Neural cell (in vitro differentiated cells): ENCODE results near the gene DNAH7. TPM values are rescaled to one million over a fixed set of nuclear protein-coding genes. Genes with fewer than 3 reads are reported as not detected.

ENCODE experiments used
- H2AFZ ChIP-seq: fragments of 200-600, 300-800 bp; sonication (generic), shearing (Covaris generic); 2 replicates; pipeline ENCODE4 v1.6.0; 2014; ENCODE audit warnings: low read depth, mild to moderate bottlenecking, antibody characterized with exemption, low read length, moderate library complexity
- H3F3A ChIP-seq: fragments of 200-600 bp; shearing (Covaris generic); 2 replicates; pipeline ENCODE4 v1.6.1; 2016; ENCODE audit warnings: mild to moderate bottlenecking, moderate library complexity, mixed read lengths, antibody characterized with exemption, low read length; ENCODE audit not compliant: insufficient read depth, poor library complexity, severe bottlenecking
- H3K27ac ChIP-seq: fragments of 200-600, 300-800 bp; sonication (generic), shearing (Covaris generic); 2 replicates; pipeline ENCODE4 v1.5.1; 2014; ENCODE audit warnings: mild to moderate bottlenecking, low read length, moderate library complexity
- H3K27me3 ChIP-seq: fragments of 300-800, 200-600 bp; sonication (generic), shearing (Covaris generic); 2 replicates; pipeline ENCODE4 v1.6.0; 2014; ENCODE audit warnings: mild to moderate bottlenecking, low read depth, low read length, moderate library complexity; ENCODE audit not compliant: insufficient read depth
- H3K36me3 ChIP-seq: fragments of 300-800, 200-600 bp; sonication (generic), shearing (Covaris generic); 2 replicates; pipeline ENCODE4 v1.5.1; 2014; ENCODE audit warnings: mild to moderate bottlenecking, antibody characterized with exemption, low read length, moderate library complexity; ENCODE audit not compliant: insufficient read depth
- H3K4me2 ChIP-seq: fragments of 300-800, 200-600 bp; sonication (generic), shearing (Covaris generic); 2 replicates; pipeline ENCODE4 v1.6.0; 2014; ENCODE audit warnings: mild to moderate bottlenecking, low read length
- H3K4me3 ChIP-seq: fragments of 300-800, 200-600 bp; sonication (generic), shearing (Covaris generic); 2 replicates; pipeline ENCODE4 v1.5.1; 2014; ENCODE audit warnings: mild to moderate bottlenecking, low read length, moderate library complexity
- H3K79me2 ChIP-seq: fragments of 200-600 bp; shearing (Covaris generic); replicated peaks from 2 replicates; pipeline ENCODE4 v1.6.0; 2014; ENCODE audit warnings: mild to moderate bottlenecking, low read length, moderate library complexity; ENCODE audit not compliant: insufficient read depth
- H3K9ac ChIP-seq: fragments of 300-800, 200-600 bp; sonication (generic), shearing (Covaris generic); 2 replicates; pipeline ENCODE4 v1.6.1; 2016; ENCODE audit warnings: mild to moderate bottlenecking, low read length, mixed read lengths
- H3K9me2 ChIP-seq: fragments of 200-600 bp; shearing (Covaris generic); 2 replicates; pipeline ENCODE4 v1.6.1; 2016; ENCODE audit warnings: mild to moderate bottlenecking, low read length, mixed read lengths; ENCODE audit not compliant: insufficient read depth
- H3K9me3 ChIP-seq: fragments of 200-600, 300-800 bp; sonication (generic), shearing (Covaris generic); 2 replicates; pipeline ENCODE4 v1.6.1; 2016; ENCODE audit warnings: mild to moderate bottlenecking, mixed run types, low read length, moderate library complexity, mixed read lengths
- H4K20me1 ChIP-seq: fragments of 200-600 bp; shearing (Covaris generic); 2 replicates; pipeline ENCODE4 v1.6.1; 2016; ENCODE audit warnings: mild to moderate bottlenecking, mixed run types; ENCODE audit not compliant: insufficient read depth
- EP300 ChIP-seq: fragments of 450-650 bp; conservative IDR thresholded peaks from 2 replicates; pipeline ENCODE4 v1.6.1; 2014; ENCODE audit warnings: antibody characterized with exemption, mild to moderate bottlenecking, moderate library complexity; ENCODE audit not compliant: poor library complexity, severe bottlenecking
- EZH2 ChIP-seq: fragments of 200-600, 300-800 bp; shearing (Covaris generic), sonication (generic); IDR thresholded peaks from 2 replicates; pipeline ENCODE4 v1.6.1; 2014; ENCODE audit warnings: antibody characterized with exemption, low read length, borderline replicate concordance, mild to moderate bottlenecking; ENCODE audit not compliant: insufficient read depth, poor library complexity, severe bottlenecking
- MXI1 ChIP-seq: fragments of 450-650 bp; conservative IDR thresholded peaks from 2 replicates; pipeline ENCODE4 v1.6.1; 2014; ENCODE audit warnings: antibody characterized with exemption, mild to moderate bottlenecking; ENCODE audit not compliant: poor library complexity, severe bottlenecking
- POLR2AphosphoS5 ChIP-seq: IDR thresholded peaks from 2 replicates; pipeline ENCODE4 v1.6.1; 2012
- RAD21 ChIP-seq: fragments of 450-650 bp; conservative IDR thresholded peaks from 2 replicates; pipeline ENCODE4 v1.6.1; 2014; ENCODE audit warnings: antibody characterized with exemption, mild to moderate bottlenecking, moderate library complexity
- SMC3 ChIP-seq: fragments of 450-650 bp; conservative IDR thresholded peaks from 2 replicates; pipeline ENCODE4 v1.6.1; 2014; ENCODE audit warnings: antibody characterized with exemption, mild to moderate bottlenecking, moderate library complexity; ENCODE audit not compliant: poor library complexity
- TAF1 ChIP-seq: IDR thresholded peaks from 2 replicates; pipeline ENCODE4 v1.6.1; 2012; ENCODE audit warnings: low read depth
- polyA plus RNA-seq: library from polyadenylated mRNA; depleted of rRNA; stranded (reverse); fragments of >200 nt; gene quantifications from 2 replicates; pipeline ENCODE4 v1.2.3, GENCODE V29; 2014
- TF ChIP-seq, protein P1 (sequence below): fragments of 450-650 bp; IDR thresholded peaks from 2 replicates; pipeline ENCODE4 v1.5.1; 2014; ENCODE audit warnings: antibody characterized with exemption, mild to moderate bottlenecking, moderate library complexity; ENCODE audit not compliant: poor library complexity, severe bottlenecking
- TF ChIP-seq, protein P2 (sequence below): IDR thresholded peaks from 2 replicates; pipeline ENCODE4 v1.6.1; 2012; ENCODE audit warnings: borderline replicate concordance

Gene DNAH7
- polyA plus RNA-seq, 1 donor from 2014 or later, result 0.67 TPM

DNA sequence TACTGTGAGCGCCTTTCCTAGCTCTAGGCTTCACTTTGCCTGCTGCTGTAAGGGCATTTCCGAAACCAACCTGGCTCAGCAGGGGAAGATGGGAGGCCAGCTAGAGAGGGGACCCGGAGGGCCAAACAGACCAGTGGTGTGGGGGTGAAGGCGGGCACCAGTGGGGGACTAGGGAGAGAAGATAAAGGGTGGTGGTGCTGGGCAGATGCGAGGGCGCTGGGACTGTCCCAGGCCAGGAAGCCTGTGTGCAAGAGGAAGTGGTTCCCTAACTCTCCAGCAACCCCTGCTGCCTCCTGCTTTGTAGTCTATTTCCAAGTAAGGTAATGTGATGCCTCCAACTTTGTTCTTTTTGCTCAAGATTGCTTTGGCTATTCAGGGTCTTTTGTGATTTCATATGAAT, 73.1 kb downstream of the DNAH7 start:
- TF ChIP-seq EZH2 (no peak), EP300 (no peak), TAF1 (no peak)
- TF ChIP-seq, protein P1, sequence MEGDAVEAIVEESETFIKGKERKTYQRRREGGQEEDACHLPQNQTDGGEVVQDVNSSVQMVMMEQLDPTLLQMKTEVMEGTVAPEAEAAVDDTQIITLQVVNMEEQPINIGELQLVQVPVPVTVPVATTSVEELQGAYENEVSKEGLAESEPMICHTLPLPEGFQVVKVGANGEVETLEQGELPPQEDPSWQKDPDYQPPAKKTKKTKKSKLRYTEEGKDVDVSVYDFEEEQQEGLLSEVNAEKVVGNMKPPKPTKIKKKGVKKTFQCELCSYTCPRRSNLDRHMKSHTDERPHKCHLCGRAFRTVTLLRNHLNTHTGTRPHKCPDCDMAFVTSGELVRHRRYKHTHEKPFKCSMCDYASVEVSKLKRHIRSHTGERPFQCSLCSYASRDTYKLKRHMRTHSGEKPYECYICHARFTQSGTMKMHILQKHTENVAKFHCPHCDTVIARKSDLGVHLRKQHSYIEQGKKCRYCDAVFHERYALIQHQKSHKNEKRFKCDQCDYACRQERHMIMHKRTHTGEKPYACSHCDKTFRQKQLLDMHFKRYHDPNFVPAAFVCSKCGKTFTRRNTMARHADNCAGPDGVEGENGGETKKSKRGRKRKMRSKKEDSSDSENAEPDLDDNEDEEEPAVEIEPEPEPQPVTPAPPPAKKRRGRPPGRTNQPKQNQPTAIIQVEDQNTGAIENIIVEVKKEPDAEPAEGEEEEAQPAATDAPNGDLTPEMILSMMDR, result no peak
- Histone ChIP-seq H3K27me3 (no peaks in the 10 kb centered on the region), H4K20me1 (no peaks in the 10 kb centered on the region), H3K9me3 (no peaks in the 10 kb centered on the region), H2AFZ (no peak overlapping the region), H3K9ac (no peak overlapping the region), H3K36me3 (no peaks in the 10 kb centered on the region), H3K4me2 (no peak overlapping the region), H3K9me2 (no peaks in the 10 kb centered on the region), H3K79me2 (no peaks in the 10 kb centered on the region), H3F3A (no peaks in the 10 kb centered on the region), H3K27ac (no peak overlapping the region), H3K4me3 (no peak overlapping the region)

DNA sequence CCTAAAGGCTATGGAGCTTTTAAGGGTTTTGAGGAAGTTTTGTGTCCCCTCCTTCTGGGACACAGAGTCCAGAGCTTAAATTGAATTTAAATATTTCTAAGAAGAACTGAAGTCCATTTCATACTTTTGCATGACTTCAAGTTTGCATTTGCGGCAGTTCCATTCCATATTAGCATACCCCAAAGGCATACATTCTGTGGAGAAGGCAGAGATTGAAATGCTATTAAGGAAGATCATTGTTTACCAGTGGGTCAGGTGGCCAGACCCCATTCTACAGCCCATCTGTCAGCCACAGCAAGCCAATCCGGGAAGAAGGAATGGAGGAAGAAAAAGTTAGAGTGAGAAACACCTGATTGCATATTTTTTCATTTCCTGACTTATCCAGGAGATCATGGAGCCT, 75.0 kb downstream of the DNAH7 start:
- Histone ChIP-seq H3K79me2 (no peaks in the 10 kb centered on the region), H3K27me3 (no peaks in the 10 kb centered on the region), H3K9ac (no peak overlapping the region), H3K9me3 (no peaks in the 10 kb centered on the region), H3K9me2 (no peaks in the 10 kb centered on the region), H3F3A (no peaks in the 10 kb centered on the region), H4K20me1 (no peaks in the 10 kb centered on the region), H3K27ac (no peak overlapping the region), H3K36me3 (no peaks in the 10 kb centered on the region), H3K4me2 (no peak overlapping the region), H3K4me3 (no peak overlapping the region), H2AFZ (no peak overlapping the region)
- TF ChIP-seq POLR2AphosphoS5 (no peak), TAF1 (no peak), SMC3 (no peak), EP300 (no peak), EZH2 (no peak), RAD21 (no peak), MXI1 (no peak)
- TF ChIP-seq, protein P1, result no peak
- TF ChIP-seq, protein P2, sequence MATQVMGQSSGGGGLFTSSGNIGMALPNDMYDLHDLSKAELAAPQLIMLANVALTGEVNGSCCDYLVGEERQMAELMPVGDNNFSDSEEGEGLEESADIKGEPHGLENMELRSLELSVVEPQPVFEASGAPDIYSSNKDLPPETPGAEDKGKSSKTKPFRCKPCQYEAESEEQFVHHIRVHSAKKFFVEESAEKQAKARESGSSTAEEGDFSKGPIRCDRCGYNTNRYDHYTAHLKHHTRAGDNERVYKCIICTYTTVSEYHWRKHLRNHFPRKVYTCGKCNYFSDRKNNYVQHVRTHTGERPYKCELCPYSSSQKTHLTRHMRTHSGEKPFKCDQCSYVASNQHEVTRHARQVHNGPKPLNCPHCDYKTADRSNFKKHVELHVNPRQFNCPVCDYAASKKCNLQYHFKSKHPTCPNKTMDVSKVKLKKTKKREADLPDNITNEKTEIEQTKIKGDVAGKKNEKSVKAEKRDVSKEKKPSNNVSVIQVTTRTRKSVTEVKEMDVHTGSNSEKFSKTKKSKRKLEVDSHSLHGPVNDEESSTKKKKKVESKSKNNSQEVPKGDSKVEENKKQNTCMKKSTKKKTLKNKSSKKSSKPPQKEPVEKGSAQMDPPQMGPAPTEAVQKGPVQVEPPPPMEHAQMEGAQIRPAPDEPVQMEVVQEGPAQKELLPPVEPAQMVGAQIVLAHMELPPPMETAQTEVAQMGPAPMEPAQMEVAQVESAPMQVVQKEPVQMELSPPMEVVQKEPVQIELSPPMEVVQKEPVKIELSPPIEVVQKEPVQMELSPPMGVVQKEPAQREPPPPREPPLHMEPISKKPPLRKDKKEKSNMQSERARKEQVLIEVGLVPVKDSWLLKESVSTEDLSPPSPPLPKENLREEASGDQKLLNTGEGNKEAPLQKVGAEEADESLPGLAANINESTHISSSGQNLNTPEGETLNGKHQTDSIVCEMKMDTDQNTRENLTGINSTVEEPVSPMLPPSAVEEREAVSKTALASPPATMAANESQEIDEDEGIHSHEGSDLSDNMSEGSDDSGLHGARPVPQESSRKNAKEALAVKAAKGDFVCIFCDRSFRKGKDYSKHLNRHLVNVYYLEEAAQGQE, result no peak
